ENCODE measurements around the gene RAD51B.
A peak's percentile ranks its signal among the peaks of the same experiment; 100 is the strongest.

RAD51B gene

GRCh38 chr14:68341411-68342212 lies 522.0 kb downstream of the RAD51B start:
- no peak overlapping the region for H3K4me3 ChIP-seq
- H3K27ac ChIP-seq, result no peak overlapping the region

- H3K27ac ChIP-seq, result no peak overlapping the region
- no peak overlapping the region for H3K4me3 ChIP-seq
Observed at GRCh38 chr14:68342216-68342763, 522.7 kb downstream of the RAD51B start.

- Histone ChIP-seq H3K4me3 (no peak overlapping the region), H3K27ac (no peak overlapping the region)
Observed at GRCh38 chr14:68343534-68344118, 524.0 kb downstream of the RAD51B start.

- no peak overlapping the region for H3K27ac ChIP-seq
- H3K4me3 ChIP-seq, result no peak overlapping the region
Observed at GRCh38 chr14:68345738-68346137, 526.2 kb downstream of the RAD51B start.

GRCh38 chr14:68346556-68347343 lies 527.2 kb downstream of the RAD51B start:
- no peak overlapping the region for H3K27ac ChIP-seq
- H3K4me3 ChIP-seq, result no peak overlapping the region

GRCh38 chr14:68349900-68350629 lies 530.5 kb downstream of the RAD51B start:
- Histone ChIP-seq H3K4me3 (no peak overlapping the region), H3K27ac (no peak overlapping the region)

- Histone ChIP-seq H3K4me3 (no peak overlapping the region), H3K27ac (no peak overlapping the region)
Observed at GRCh38 chr14:68355415-68355814, 535.8 kb downstream of the RAD51B start.

GRCh38 chr14:68357777-68358176 lies 538.2 kb downstream of the RAD51B start:
- H3K27ac ChIP-seq, result no peak overlapping the region
- H3K4me3 ChIP-seq, result no peak overlapping the region

GRCh38 chr14:68358500-68358899 lies 538.9 kb downstream of the RAD51B start:
- Histone ChIP-seq H3K27ac (peak overlapping the region in 1 of 21 experiments; percentile 46), H3K4me3 (no peak overlapping the region)

GRCh38 chr14:68359022-68359836 lies 539.6 kb downstream of the RAD51B start:
- peak overlapping the region in 17 of 21 experiments; percentile 7 to 75 (median 53) for H3K27ac ChIP-seq
- no peak overlapping the region for H3K4me3 ChIP-seq

- H3K27ac ChIP-seq, result peak overlapping the region in 18 of 21 experiments; percentile 7 to 75 (median 54)
Observed at GRCh38 chr14:68359837-68360552, 540.4 kb downstream of the RAD51B start.

GRCh38 chr14:68361231-68361630 lies 541.7 kb downstream of the RAD51B start:
- Histone ChIP-seq H3K4me3 (no peak overlapping the region), H3K27ac (peak overlapping the region in 8 of 21 experiments; percentile 2 to 72 (median 20))

More at GRCh38 chr14:68359837-68360552, 540.4 kb downstream of the RAD51B start:
- no peak overlapping the region for H3K4me3 ChIP-seq

GRCh38 chr14:68362846-68363245 lies 543.3 kb downstream of the RAD51B start:
- no peak overlapping the region for H3K4me3 ChIP-seq
- H3K27ac ChIP-seq, result peak overlapping the region in 7 of 21 experiments; percentile 21 to 71 (median 36)

- peak overlapping the region in 14 of 21 experiments; percentile 27 to 80 (median 66) for H3K27ac ChIP-seq
- H3K4me3 ChIP-seq, result no peak overlapping the region
Observed at GRCh38 chr14:68363466-68363842, 543.9 kb downstream of the RAD51B start.

GRCh38 chr14:68363843-68364767 lies 544.5 kb downstream of the RAD51B start:
- no peak overlapping the region for H3K4me3 ChIP-seq

GRCh38 chr14:68364792-68365192 lies 545.2 kb downstream of the RAD51B start:
- Histone ChIP-seq H3K27ac (peak overlapping the region in 19 of 21 experiments; percentile 22 to 80 (median 57)), H3K4me3 (no peak overlapping the region)

More at GRCh38 chr14:68363843-68364767, 544.5 kb downstream of the RAD51B start:
- peak overlapping the region in 20 of 21 experiments; percentile 2 to 80 (median 59) for H3K27ac ChIP-seq

GRCh38 chr14:68365228-68365627 lies 545.6 kb downstream of the RAD51B start:
- peak overlapping the region in 16 of 21 experiments; percentile 22 to 80 (median 62) for H3K27ac ChIP-seq
- H3K4me3 ChIP-seq, result no peak overlapping the region

All from skin epidermis (tissue), 12 donors.